Stimulated activated CD4-positive, alpha-beta T cell treated with anti-CD3 and anti-CD28 coated beads, TNF-alpha, amount 100 ng/mL, for 4 hours (primary cell): ENCODE data around the gene SLC30A3.

ENCODE experiments used
- DNase-seq, 3 experiments: peaks; one replicate each; pipeline ENCODE4 v3.0.0-alpha.2; 2020; ENCODE audit warnings: low read depth in 3 of 3

Gene SLC30A3

GRCh38 chr2:27233341-27233740, 29.5 kb downstream of the SLC30A3 start:
- DNase-seq = no peak

GRCh38 chr2:27231921-27232320, 30.9 kb downstream of the SLC30A3 start:
- DNase-seq = no peak

GRCh38 chr2:27227501-27227900, 35.3 kb downstream of the SLC30A3 start:
- DNase-seq = no peak

DNA sequence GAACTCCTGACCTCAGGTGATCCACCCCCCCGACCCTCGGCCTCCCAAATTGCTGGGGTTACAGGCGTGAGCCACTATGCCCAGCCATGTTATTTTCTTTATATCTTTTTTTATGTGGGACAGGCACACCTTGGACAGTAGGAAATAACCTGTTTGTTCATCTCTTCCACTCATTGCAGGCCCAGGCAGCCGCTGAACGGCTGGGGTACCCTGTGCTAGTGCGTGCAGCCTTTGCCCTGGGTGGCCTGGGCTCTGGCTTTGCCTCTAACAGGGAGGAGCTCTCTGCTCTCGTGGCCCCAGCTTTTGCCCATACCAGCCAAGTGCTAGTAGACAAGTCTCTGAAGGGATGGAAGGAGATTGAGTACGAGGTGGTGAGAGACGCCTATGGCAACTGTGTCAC, 37.3 kb downstream of the SLC30A3 start:
- DNase-seq = no peak

- no peak for DNase-seq
Observed at GRCh38 chr2:27223416-27223815, 39.4 kb downstream of the SLC30A3 start.

DNA sequence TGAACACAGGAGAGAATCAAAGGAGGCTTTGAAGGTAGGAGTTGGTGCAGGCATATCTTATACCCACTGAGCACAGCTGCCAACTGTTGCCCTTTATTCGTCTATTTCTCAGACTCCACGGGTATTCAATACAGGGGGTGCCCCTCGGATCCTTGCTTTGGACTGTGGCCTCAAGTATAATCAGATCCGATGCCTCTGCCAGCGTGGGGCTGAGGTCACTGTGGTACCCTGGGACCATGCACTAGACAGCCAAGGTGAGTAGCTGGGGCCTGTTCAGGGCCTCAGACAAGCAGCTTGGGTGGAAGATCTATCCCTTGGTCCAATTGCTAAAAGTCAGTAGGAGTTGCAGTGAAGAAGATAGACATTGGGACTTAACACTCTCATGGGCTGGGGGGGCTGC, 40.4 kb downstream of the SLC30A3 start:
- DNase-seq = no peak

GRCh38 chr2:27221166-27221565, 41.7 kb downstream of the SLC30A3 start:
- no peak for DNase-seq

DNA sequence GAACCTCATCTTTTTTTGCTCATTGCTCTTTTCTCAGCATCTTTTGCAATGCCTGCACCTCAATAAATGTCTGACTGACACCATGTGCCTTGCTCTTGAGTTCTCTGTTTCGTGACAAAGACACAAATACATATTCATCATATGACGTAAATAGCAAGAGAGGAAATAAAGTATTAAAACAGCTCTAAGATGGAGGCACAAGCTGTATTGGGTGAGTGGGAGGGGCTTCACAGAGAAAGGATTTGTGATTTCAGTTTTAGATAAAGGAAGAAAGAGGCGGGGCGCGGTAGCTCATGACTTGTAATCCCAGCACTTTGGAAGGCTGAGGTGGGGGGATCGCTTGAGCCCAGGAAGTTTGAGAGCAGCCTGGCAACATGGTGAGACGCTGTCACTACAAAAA, 42.8 kb downstream of the SLC30A3 start:
- no peak for DNase-seq

- no peak for DNase-seq
Observed at GRCh38 chr2:27219091-27219490, 43.8 kb downstream of the SLC30A3 start.

DNA sequence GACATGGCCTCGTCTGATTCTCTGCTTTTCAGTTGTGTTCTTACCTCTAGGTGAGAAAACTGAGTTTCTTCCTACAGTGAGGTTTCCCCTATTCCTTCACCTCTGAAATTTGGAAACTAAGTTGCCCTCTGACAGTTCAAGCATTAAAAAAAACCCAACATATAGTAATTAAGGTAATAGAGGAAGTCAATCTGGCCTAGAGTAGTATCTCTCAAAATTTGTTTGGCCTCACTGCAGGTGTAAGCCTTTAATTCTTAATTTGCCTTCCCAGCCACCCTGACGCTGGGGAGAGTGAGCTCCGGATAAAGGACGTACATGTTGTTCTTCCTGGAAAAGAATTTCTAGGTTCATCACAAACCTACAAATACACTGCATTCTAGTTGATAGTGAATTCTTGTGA, 44.2 kb downstream of the SLC30A3 start:
- DNase-seq = no peak

- DNase-seq = peak; percentile 80 to 88 (median 84)
Observed at GRCh38 chr2:27217173-27218121, 45.4 kb downstream of the SLC30A3 start, which contains the start of gene CAD. TSS of gene CAD (plus strand) at chr2:27217369. CDS start at chr2:27217552, 183 bp downstream.

DNA sequence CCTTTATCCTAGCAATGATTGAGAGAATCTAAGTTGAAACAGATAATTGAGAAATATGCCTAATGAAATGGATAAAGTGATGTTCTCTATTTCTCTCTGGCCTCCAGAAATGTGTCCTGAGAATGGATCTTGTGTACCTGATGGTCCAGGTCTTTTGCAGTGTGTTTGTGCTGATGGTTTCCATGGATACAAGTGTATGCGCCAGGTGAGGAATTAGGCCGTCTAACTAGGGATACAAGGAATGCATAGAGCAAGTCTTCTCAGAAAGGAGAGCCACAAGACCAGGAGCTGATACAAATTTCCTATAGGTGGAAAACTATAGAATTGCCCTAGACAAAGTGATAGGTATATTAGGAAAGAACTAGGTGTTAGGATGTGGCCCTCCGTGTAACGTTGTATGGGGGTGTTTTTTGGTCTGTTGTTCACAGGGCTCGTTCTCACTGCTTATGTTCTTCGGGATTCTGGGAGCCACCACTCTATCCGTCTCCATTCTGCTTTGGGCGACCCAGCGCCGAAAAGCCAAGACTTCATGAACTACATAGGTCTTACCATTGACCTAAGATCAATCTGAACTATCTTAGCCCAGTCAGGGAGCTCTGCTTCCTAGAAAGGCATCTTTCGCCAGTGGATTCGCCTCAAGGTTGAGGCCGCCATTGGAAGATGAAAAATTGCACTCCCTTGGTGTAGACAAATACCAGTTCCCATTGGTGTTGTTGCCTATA, 46.3 kb downstream of the SLC30A3 start:
- no peak for DNase-seq

- DNase-seq = no peak
Observed at GRCh38 chr2:27214941-27215340, 47.9 kb downstream of the SLC30A3 start.

DNA sequence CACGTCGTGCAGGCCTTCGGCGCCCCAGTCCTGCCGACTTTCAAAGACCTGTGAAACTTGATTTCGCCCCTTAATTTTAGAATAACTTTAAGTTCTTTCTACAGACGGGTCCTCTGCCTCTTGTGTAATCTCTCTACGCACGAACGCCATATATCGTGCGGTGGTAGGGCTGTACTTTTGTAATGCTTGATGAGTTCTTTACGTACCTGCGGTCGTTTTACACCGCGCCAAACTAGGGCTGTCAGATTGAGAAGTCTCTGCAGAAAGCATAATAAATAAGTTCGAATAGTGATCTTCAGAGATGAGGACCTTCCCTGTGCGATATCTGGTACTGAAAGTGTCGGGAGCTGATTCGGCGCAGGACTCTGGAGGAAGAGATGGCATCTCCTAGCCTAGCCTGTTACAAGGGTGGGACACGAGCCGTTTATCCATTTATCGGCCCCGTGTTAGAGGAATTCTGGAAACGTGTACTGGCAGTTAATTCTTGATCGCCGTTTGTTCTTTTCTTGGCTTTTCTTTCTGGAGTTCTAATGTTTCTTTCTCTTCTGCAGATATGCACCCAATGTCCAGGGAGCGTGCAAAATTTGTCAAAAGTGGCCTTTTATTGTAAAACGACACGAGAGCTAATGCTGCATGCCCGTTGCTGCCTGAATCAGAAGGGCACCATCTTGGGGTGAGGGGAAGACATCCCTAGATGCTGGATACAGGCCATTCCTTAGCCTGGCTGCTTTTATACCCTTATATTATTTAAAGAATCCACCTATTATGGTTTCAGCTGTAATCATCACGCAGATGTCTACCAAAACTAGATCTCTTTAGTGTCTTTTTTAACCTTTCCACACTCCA, 50.0 kb downstream of the SLC30A3 start:
- DNase-seq = peak in 1 of 3 experiments; percentile 20

GRCh38 chr2:27211943-27212625, 50.8 kb downstream of the SLC30A3 start, which contains the start of the genes ATRAID and SLC5A6:
TSS of gene ATRAID (plus strand) at chr2:27212041. CDS start at chr2:27212369, 328 bp downstream.
TSS of gene SLC5A6 (minus strand) at chr2:27212268. CDS start at chr2:27207650, 4,618 bp downstream.
- peak; percentile 74 to 80 (median 80) for DNase-seq

- no peak for DNase-seq
Observed at GRCh38 chr2:27211241-27211942, 51.5 kb downstream of the SLC30A3 start.

- DNase-seq = no peak
Observed at GRCh38 chr2:27209621-27210401, 53.0 kb downstream of the SLC30A3 start.

GRCh38 chr2:27208486-27209050, 54.3 kb downstream of the SLC30A3 start:
- no peak for DNase-seq

GRCh38 chr2:27206346-27206745, 56.5 kb downstream of the SLC30A3 start:
- no peak for DNase-seq
